Keratinocyte (primary cell): ENCODE data around the gene GPR62. TPM values are rescaled to one million over a fixed set of nuclear protein-coding genes. Genes with fewer than 3 reads are reported as not detected.

Experiments used
- DNase-seq: peaks from one replicate; pipeline ENCODE4 v3.0.0-alpha.2; 2011; ENCODE audit warnings: low read depth, missing footprints, low spot score
- FAIRE-seq: peaks from 2 replicates; lab custom pipeline; 2011; peaks lifted over from hg19 to GRCh38; lab: Jason Lieb, UNC
- H2AFZ ChIP-seq: 2 replicates; pipeline ENCODE4 v1.6.0; 2012; ENCODE audit warnings: low read length, control low read depth, inconsistent platforms; ENCODE audit not compliant: control insufficient read depth
- H3K27ac ChIP-seq: 2 replicates; pipeline ENCODE4 v1.5.1; 2011; ENCODE audit warnings: low read length; ENCODE audit not compliant: control insufficient read depth, insufficient read depth
- H3K27me3 ChIP-seq: 3 replicates; pipeline ENCODE4 v1.6.0; 2011; ENCODE audit warnings: low read length; ENCODE audit not compliant: control insufficient read depth, insufficient read depth; ENCODE audit errors: extremely low read depth
- H3K36me3 ChIP-seq, 2 experiments: 2 replicates in 1 of 2; 3 replicates in 1 of 2; pipeline ENCODE4 v1.5.1; 2011; ENCODE audit warnings: low read length in 2 of 2, mild to moderate bottlenecking in 1 of 2; ENCODE audit not compliant: control insufficient read depth in 2 of 2, insufficient read depth in 2 of 2; ENCODE audit errors: extremely low read depth in 1 of 2
- H3K4me1 ChIP-seq: 3 replicates; pipeline ENCODE4 v1.5.1; 2011; ENCODE audit warnings: low read length; ENCODE audit not compliant: control insufficient read depth, insufficient read depth; ENCODE audit errors: extremely low read depth
- H3K4me2 ChIP-seq: 3 replicates; pipeline ENCODE4 v1.6.0; 2011; ENCODE audit warnings: low read depth, low read length; ENCODE audit not compliant: control insufficient read depth, insufficient read depth; ENCODE audit errors: extremely low read depth
- H3K4me3 ChIP-seq, 3 experiments: fragments of 200-600 bp in 1 of 3; sonication (generic) in 1 of 3; 2 replicates in 2 of 3; 3 replicates in 1 of 3; pipeline ENCODE4 v1.5.1; 2011 to 2016; ENCODE audit warnings: low read length in 3 of 3, mild to moderate bottlenecking in 3 of 3, control low read depth in 2 of 3, inconsistent platforms in 1 of 3, low read depth in 1 of 3, mixed read lengths in 1 of 3, mixed run types in 1 of 3, moderate library complexity in 1 of 3; ENCODE audit not compliant: control insufficient read depth in 2 of 3, insufficient read depth in 2 of 3; ENCODE audit errors: extremely low read depth in 1 of 3
- H3K79me2 ChIP-seq: 2 replicates; pipeline ENCODE4 v1.6.0; 2012; ENCODE audit warnings: low read length; ENCODE audit not compliant: control insufficient read depth, insufficient read depth
- H3K9ac ChIP-seq: 3 replicates; pipeline ENCODE4 v1.6.0; 2011; ENCODE audit warnings: low read length; ENCODE audit not compliant: control insufficient read depth, insufficient read depth; ENCODE audit errors: extremely low read depth
- H3K9me1 ChIP-seq: 3 replicates; pipeline ENCODE4 v1.6.0; 2011; ENCODE audit warnings: low read length; ENCODE audit not compliant: control insufficient read depth, insufficient read depth; ENCODE audit errors: extremely low read depth
- H3K9me3 ChIP-seq: 2 replicates; pipeline ENCODE4 v1.5.1; 2012; ENCODE audit warnings: low read depth, low read length; ENCODE audit not compliant: control insufficient read depth
- H4K20me1 ChIP-seq: 3 replicates; pipeline ENCODE4 v1.6.0; 2011; ENCODE audit warnings: low read length; ENCODE audit not compliant: control insufficient read depth, insufficient read depth; ENCODE audit errors: extremely low read depth
- CTCF ChIP-seq, 3 experiments: IDR thresholded peaks in 1 of 3; conservative IDR thresholded peaks in 1 of 3; optimal IDR thresholded peaks in 1 of 3; 2 replicates in 2 of 3; 3 replicates in 1 of 3; pipeline versions ENCODE3 to v1.5.1; 2011; ENCODE audit warnings: low read length in 3 of 3, mild to moderate bottlenecking in 3 of 3, moderate library complexity in 2 of 3, control low read depth in 1 of 3, inconsistent platforms in 1 of 3; ENCODE audit not compliant: insufficient read depth in 2 of 3; ENCODE audit errors: extremely low read depth in 1 of 3
- EZH2 ChIP-seq: IDR thresholded peaks from one replicate; pipeline ENCODE4 v1.6.1; 2012; ENCODE audit warnings: inconsistent platforms, mild to moderate bottlenecking, low read length, moderate library complexity
- dilution Hi-C: fragments of 300-500 bp; cut with MboI; formaldehyde crosslinking; loops from one replicate; pipeline ENCODE4 v1.7.0; 2020; ENCODE audit warnings: low sequenced_read_pairs; ENCODE audit not compliant: extremely low pct_ligation_motif_present
- polyA plus RNA-seq, 5 experiments: library from polyadenylated mRNA; depleted of rRNA in 3 of 5; stranded (reverse) in 3 of 5; stranded (forward) in 1 of 5; unstranded in 1 of 5; fragments of >200 nt; gene quantifications; 1 replicate in 1 of 5; 2 replicates in 3 of 5; 3 replicates in 1 of 5; pipeline versions ENCODE4 v1.2.1 to v1.2.3, GENCODE V29; 2011 to 2012; ENCODE audit warnings: missing spikeins in 2 of 5, low read depth in 1 of 5, low replicate concordance in 1 of 5

Gene GPR62
- polyA plus RNA-seq, 1 donor (not counting 4 experiments of a cell fraction or from before 2014, with no cell fraction given) = not detected

- Histone ChIP-seq H3K9me3 (no peaks in the 10 kb centered on the region), H3K4me3 (peak within 1 kb of the TSS; percentile 45 to 77 (median 69)), H3K27me3 (no peaks in the 10 kb centered on the region), H2AFZ (peak within 1 kb of the TSS; percentile 62), H3K79me2 (no peaks in the 10 kb centered on the region), H3K9me1 (no peaks in the 10 kb centered on the region), H3K9ac (peak within 1 kb of the TSS; percentile 65), H3K27ac (no peak within 1 kb of the TSS), H4K20me1 (no peaks in the 10 kb centered on the region), H3K4me2 (peak within 1 kb of the TSS; percentile 95), H3K36me3 (peaks cover 0 to 1% of the 10 kb centered on the region in 2 experiments), H3K4me1 (peaks cover 18% of the 10 kb centered on the region)
- no peak for FAIRE-seq
- DNase-seq = no peak
- dilution Hi-C loops = no loop called here
- no peak for TF ChIP-seq CTCF (optimal IDR thresholded peaks at IDR 0.05 in 1 of 3, IDR thresholded peaks at IDR 0.05 in 1 of 3, conservative IDR thresholded peaks at IDR 0.05 in 1 of 3; ENCODE audit: extremely low read depth in 1 of 3, insufficient read depth in 2 of 3, low read length in 3 of 3)
- no peak for TF ChIP-seq EZH2
Observed at GRCh38 chr3:51967384-51968169, 12.4 kb downstream of the GPR62 start, which contains the start of gene PCBP4. TSS of gene PCBP4 (minus strand) at chr3:51967454. CDS start at chr3:51961240, 6,214 bp downstream.

DNA sequence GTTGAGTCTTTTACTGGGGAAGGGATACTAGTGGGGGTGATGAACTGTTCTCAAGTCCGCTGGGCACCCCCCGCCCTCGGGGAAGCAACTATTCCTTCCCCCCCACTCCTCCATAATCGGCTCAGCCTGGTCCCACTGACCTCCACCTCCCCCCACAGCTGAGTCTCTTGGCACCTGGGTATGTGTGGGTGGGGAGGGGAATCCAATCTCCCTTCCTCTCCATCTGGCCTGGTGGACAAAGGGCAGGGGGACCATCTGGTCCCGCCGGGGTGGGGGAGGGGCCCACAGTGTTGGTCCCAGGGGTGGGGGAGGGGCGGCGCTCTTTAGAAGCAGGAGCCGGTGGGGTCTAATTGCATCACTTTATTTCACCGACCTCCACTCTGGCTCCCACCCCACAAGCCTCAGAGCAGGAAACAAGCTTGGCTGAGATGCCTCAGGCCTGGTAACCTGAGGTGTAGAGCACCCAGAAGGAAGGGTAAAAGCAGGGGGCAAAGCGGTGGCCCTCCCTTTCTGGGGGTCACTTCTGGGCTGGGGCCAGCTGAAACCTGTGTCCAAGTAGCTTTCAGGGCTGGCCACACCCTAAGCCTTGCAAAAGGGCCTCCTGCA is 13.1 kb downstream of the GPR62 start:
- Histone ChIP-seq H3K9ac (peak overlapping the region; percentile 65), H3K27ac (no peak overlapping the region), H3K4me2 (peak overlapping the region; percentile 95), H2AFZ (no peak overlapping the region), H3K9me3 (no peaks in the 10 kb centered on the region), H3K4me1 (peaks cover 18% of the 10 kb centered on the region), H4K20me1 (no peaks in the 10 kb centered on the region), H3K9me1 (no peaks in the 10 kb centered on the region), H3K27me3 (no peaks in the 10 kb centered on the region), H3K4me3 (peak overlapping the region; percentile 45 to 77 (median 61)), H3K79me2 (no peaks in the 10 kb centered on the region), H3K36me3 (peaks cover 0 to 1% of the 10 kb centered on the region in 2 experiments)
- FAIRE-seq (no peak), DNase-seq (no peak)
- dilution Hi-C loops = no loop called here
- TF ChIP-seq EZH2 (no peak), CTCF (optimal IDR thresholded peaks at IDR 0.05 in 1 of 3, IDR thresholded peaks at IDR 0.05 in 1 of 3, conservative IDR thresholded peaks at IDR 0.05 in 1 of 3; ENCODE audit: extremely low read depth in 1 of 3, insufficient read depth in 2 of 3, low read length in 3 of 3) (no peak)
